Duodenal mucosa (tissue), 2 donors: Measurements from ENCODE around the gene EYA3.

Source experiments
- H3K27ac ChIP-seq: one replicate; pipeline ENCODE4 v1.7.0; 2013; ENCODE audit warnings: low read depth, low read length
- H3K27me3 ChIP-seq, 2 donors: one replicate each; pipeline ENCODE4 v1.7.0; 2013; ENCODE audit warnings: low read length in 2 of 2, control low read depth in 1 of 2; ENCODE audit not compliant: insufficient read depth in 2 of 2, control insufficient read depth in 1 of 2
- H3K36me3 ChIP-seq, 2 donors: one replicate each; pipeline ENCODE4 v1.7.0; 2013; ENCODE audit warnings: low read length in 2 of 2, control low read depth in 1 of 2; ENCODE audit not compliant: insufficient read depth in 2 of 2, control insufficient read depth in 1 of 2
- H3K4me1 ChIP-seq, 2 donors: one replicate each; pipeline ENCODE4 v1.7.0; 2013; ENCODE audit warnings: low read length in 2 of 2, control low read depth in 1 of 2; ENCODE audit not compliant: insufficient read depth in 2 of 2, control insufficient read depth in 1 of 2
- H3K4me3 ChIP-seq, 2 donors: one replicate each; pipeline ENCODE4 v1.7.0; 2013; ENCODE audit warnings: low read length in 2 of 2, low read depth in 1 of 2
- H3K9ac ChIP-seq, 2 donors: one replicate each; pipeline ENCODE4 v1.7.0; 2013; ENCODE audit warnings: low read length in 2 of 2, low read depth in 1 of 2
- H3K9me3 ChIP-seq, 2 donors: one replicate each; pipeline ENCODE4 v1.7.0; 2013; ENCODE audit warnings: low read length in 2 of 2, control low read depth in 1 of 2; ENCODE audit not compliant: control insufficient read depth in 1 of 2

Gene EYA3

GRCh38 chr1:27974417-27974781 is 114.0 kb downstream of the EYA3 start:
- H3K36me3 ChIP-seq = peaks cover 3 to 39% of the 10 kb centered on the region in 2 donors
- H3K27ac ChIP-seq = no peak overlapping the region
- no peak overlapping the region for H3K9ac ChIP-seq
- no peaks in the 10 kb centered on the region for H3K9me3 ChIP-seq
- H3K4me3 ChIP-seq = no peak overlapping the region
- H3K27me3 ChIP-seq = no peaks in the 10 kb centered on the region
- H3K4me1 ChIP-seq = no peaks in the 10 kb centered on the region

DNA sequence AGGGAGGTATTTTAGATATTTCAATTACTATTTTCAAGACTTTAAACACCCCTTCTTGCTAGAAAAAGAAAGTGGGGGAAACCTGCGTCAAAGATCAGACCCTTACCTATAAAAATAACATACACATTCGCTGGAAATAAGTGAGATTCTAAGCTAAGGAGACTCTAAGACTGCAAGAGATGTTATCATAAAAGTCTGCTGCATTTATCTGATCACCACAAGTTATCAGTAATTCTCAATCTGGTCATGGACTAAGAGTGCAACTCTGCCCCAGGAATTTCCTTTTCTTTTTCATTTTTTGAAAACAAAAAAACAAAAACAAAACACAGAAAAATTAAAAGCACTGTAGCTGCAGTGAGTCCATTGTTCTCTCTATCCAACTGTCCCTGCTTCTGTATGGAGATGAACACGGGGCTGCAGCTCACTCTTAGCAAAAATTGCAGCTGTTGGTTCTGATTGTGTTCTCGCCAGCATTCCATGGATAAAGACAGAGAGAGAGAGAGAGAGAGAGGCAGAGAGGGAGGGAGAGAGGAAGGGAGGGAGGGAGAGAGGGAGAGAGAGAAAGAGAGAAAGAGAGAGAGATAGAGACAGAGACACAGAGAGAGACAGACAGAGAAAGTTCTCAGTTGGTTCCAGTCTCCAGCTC is 114.5 kb downstream of the EYA3 start:
- H3K9me3 ChIP-seq = no peaks in the 10 kb centered on the region
- no peak overlapping the region for H3K9ac ChIP-seq
- H3K36me3 ChIP-seq = peaks cover 3 to 40% of the 10 kb centered on the region in 2 donors
- H3K27ac ChIP-seq = no peak overlapping the region
- H3K4me3 ChIP-seq = no peak overlapping the region
- no peaks in the 10 kb centered on the region for H3K27me3 ChIP-seq
- H3K4me1 ChIP-seq = no peaks in the 10 kb centered on the region

GRCh38 chr1:27972141-27972540 is 116.3 kb downstream of the EYA3 start:
- Histone ChIP-seq H3K4me1 (no peaks in the 10 kb centered on the region), H3K9me3 (no peaks in the 10 kb centered on the region), H3K36me3 (peaks cover 6 to 54% of the 10 kb centered on the region in 2 donors), H3K27me3 (no peaks in the 10 kb centered on the region), H3K9ac (no peak overlapping the region), H3K4me3 (no peak overlapping the region), H3K27ac (no peak overlapping the region)

GRCh38 chr1:27971674-27972073 is 116.7 kb downstream of the EYA3 start:
- Histone ChIP-seq H3K27ac (no peak overlapping the region), H3K9ac (no peak overlapping the region), H3K4me1 (no peaks in the 10 kb centered on the region), H3K36me3 (peaks cover 6 to 55% of the 10 kb centered on the region in 2 donors), H3K9me3 (no peaks in the 10 kb centered on the region), H3K27me3 (no peaks in the 10 kb centered on the region), H3K4me3 (no peak overlapping the region)

DNA sequence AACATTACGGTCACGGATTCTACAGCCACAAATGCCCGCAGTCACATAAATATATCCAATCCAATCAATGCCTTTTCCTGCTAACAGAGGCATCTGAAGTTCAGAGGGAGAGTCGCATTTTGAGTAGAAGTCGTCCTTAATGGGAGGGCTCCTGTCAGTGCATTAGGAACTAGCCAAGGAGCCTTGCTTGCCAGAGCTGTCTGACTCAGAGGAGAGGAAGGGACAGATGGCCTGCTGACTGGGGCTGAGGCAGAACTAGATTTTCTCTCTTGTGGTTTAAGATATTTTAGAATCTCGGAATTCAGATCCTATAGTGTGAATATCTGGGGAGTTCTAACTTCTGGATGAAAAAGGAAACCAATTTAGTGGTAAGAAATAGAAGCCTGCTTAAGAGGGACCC is 118.0 kb downstream of the EYA3 start:
- H3K9me3 ChIP-seq = no peaks in the 10 kb centered on the region
- H3K27ac ChIP-seq = no peak overlapping the region
- H3K4me1 ChIP-seq = no peaks in the 10 kb centered on the region
- peaks cover 3 to 67% of the 10 kb centered on the region in 2 donors for H3K36me3 ChIP-seq
- no peak overlapping the region for H3K9ac ChIP-seq
- H3K4me3 ChIP-seq = no peak overlapping the region
- H3K27me3 ChIP-seq = no peaks in the 10 kb centered on the region

DNA sequence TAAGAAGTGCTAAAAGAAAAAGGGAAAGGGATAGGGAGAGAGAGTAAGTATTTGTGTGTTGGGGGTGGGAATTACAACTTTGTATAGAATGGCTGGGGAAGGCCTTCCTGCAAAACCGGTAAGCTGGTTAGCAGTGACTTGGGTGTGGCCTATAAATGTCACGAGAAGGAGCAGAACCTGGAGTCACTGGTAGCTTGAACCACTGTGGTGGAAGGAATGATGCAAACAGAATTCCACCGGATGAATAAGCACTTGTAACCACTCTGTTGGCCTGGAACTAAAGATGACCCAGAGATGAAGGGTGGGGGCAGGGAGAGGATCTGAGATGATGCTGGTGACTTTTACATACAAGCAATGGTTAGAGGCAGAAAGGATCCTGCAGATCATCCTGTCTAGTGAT is 119.7 kb downstream of the EYA3 start:
- Histone ChIP-seq H3K27me3 (no peaks in the 10 kb centered on the region), H3K9ac (no peak overlapping the region), H3K27ac (no peak overlapping the region), H3K36me3 (peaks cover 12 to 77% of the 10 kb centered on the region in 2 donors), H3K9me3 (no peaks in the 10 kb centered on the region), H3K4me1 (no peaks in the 10 kb centered on the region), H3K4me3 (no peak overlapping the region)

DNA sequence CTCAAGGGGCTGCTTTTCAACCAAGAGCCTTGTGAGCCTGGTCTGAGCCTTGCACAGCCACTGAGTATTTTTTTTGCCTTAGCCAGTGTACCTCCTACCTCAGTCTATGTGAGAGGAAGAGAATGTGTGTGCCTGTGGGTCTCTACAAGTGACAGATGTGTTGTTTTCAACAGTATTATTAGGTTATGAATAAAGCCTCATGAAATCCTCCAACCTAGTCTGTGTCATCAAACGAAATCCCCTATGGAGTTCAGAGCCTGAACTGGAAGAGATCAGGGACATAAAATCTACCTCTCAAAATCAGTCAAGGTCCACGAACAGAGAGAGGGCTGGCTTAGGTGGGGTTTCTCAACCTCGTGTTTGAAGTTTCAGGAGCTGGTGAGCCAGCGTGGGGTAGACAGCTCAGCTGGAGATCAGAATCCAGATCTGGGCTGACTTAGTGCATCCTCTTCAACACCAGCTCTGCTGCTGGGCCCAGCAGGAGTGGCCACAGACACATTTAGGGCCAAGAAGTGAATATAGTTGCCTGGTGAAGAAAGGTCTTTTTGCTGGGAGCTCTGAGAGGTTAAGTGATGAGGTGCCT is 120.4 kb downstream of the EYA3 start:
- Histone ChIP-seq H3K9me3 (no peaks in the 10 kb centered on the region), H3K27ac (no peak overlapping the region), H3K4me3 (no peak overlapping the region), H3K27me3 (no peaks in the 10 kb centered on the region), H3K9ac (no peak overlapping the region), H3K36me3 (peaks cover 12 to 79% of the 10 kb centered on the region in 2 donors), H3K4me1 (no peaks in the 10 kb centered on the region)

GRCh38 chr1:27967106-27967883 is 121.1 kb downstream of the EYA3 start:
- Histone ChIP-seq H3K9me3 (no peaks in the 10 kb centered on the region), H3K27me3 (no peaks in the 10 kb centered on the region), H3K4me1 (no peaks in the 10 kb centered on the region), H3K9ac (no peak overlapping the region), H3K36me3 (peaks cover 12 to 74% of the 10 kb centered on the region in 2 donors), H3K27ac (no peak overlapping the region), H3K4me3 (no peak overlapping the region)

DNA sequence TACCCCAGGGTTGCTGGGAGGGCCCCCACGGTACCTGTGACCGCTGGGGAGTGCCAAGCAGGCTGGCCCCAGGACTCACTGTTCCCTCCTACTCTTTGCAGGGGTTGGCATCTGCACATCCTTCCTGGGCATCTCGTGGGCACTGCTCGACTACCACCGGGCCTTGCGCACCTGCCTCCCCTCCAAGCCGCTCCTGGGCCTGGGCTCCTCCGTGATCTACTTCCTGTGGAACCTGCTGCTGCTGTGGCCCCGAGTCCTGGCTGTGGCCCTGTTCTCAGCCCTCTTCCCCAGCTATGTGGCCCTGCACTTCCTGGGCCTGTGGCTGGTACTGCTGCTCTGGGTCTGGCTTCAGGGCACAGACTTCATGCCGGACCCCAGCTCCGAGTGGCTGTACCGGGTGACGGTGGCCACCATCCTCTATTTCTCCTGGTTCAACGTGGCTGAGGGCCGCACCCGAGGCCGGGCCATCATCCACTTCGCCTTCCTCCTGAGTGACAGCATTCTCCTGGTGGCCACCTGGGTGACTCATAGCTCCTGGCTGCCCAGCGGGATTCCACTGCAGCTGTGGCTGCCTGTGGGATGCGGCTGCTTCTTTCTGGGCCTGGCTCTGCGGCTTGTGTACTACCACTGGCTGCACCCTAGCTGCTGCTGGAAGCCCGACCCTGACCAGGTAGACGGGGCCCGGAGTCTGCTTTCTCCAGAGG is 121.9 kb downstream of the EYA3 start:
- no peaks in the 10 kb centered on the region for H3K27me3 ChIP-seq
- H3K9me3 ChIP-seq = no peaks in the 10 kb centered on the region
- peaks cover 3% of the 10 kb centered on the region in 2 donors for H3K4me1 ChIP-seq
- H3K36me3 ChIP-seq = peaks cover 12 to 68% of the 10 kb centered on the region in 2 donors
- no peak overlapping the region for H3K27ac ChIP-seq
- no peak overlapping the region for H3K9ac ChIP-seq
- no peak overlapping the region for H3K4me3 ChIP-seq

DNA sequence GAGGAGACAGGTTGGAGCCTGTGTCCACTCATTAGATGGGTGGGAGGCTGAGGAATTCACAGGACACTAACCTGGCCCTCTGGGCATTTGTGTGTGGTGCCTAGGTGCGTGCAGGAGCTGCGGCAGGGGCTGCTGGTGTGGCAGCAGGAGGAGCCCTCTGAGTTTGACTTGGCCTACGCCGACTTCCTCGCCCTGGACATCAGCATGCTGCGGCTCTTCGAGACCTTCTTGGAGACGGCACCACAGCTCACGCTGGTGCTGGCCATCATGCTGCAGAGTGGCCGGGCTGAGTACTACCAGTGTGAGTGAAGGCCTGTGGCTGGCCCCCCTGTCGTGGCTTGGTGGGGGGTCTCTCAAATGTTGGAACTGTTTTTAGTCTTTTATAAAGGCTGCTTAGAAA is 125.0 kb downstream of the EYA3 start:
- Histone ChIP-seq H3K4me3 (no peak overlapping the region), H3K27me3 (no peaks in the 10 kb centered on the region), H3K27ac (no peak overlapping the region), H3K9me3 (no peaks in the 10 kb centered on the region), H3K9ac (no peak overlapping the region), H3K36me3 (peaks cover 12 to 54% of the 10 kb centered on the region in 2 donors), H3K4me1 (peaks cover 16 to 17% of the 10 kb centered on the region in 2 donors)
